ENCODE measurements around the gene CLIC5. TPM values are rescaled to one million over a fixed set of nuclear protein-coding genes. Genes with fewer than 3 reads are reported as not detected.
"Not testable (repeated sequence)": the region's sequence is repeated elsewhere in the genome, so short reads cannot be mapped to it uniquely, and the experiment has no call there.

The CLIC5 gene
- total RNA-seq, 1 donor from 2014 or later = 10.9 TPM

DNA sequence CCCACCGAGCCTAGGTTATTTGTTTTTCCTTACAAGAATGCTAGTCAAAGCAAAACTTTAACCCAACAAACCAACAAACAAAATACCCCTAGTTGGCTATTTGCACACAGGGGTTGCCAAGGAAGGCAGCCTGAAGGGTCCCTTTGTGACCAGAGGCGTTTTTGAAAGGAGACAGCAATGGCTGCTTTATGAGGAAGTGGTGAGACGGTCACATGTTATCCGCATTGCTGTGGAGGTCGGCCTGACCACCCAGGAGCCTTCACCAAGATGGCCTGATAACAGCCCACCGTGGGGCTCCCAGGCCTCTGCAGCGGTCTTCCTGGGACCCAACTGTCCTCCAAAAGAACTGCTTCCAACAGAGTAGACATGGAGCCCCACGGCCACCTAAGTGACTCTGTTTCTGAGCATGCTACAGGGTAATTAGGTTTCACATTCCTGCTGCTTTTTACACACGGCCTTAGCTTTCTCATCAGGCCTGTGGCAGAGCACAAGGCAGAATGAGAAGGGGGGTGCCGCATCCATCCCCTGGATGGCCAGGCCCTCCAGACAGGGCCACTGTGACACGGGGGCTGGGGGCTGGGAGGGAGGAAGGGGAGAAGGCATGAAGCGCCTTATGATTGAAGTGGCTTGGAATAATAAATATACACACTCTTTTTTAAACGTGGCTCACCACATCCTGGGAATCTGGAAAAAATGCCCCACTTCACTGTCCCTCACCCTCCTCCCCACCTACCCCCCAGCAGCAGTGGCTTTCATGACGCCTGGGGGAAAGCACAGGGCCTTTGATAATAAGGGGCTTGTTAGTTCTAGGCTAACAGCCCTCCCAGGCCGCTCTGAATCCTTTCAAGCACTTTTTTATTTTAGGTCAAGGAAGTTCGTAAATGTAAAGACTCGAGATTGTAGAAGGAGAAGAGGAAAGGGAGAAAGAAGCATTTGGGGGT lies 86.0 kb downstream of the CLIC5 start:
- H3K36me3 Mint-ChIP-seq (ENCODE audit: low read depth, unreplicated experiment) = no peaks in the 10 kb centered on the region
- TF ChIP-seq, protein P1, sequence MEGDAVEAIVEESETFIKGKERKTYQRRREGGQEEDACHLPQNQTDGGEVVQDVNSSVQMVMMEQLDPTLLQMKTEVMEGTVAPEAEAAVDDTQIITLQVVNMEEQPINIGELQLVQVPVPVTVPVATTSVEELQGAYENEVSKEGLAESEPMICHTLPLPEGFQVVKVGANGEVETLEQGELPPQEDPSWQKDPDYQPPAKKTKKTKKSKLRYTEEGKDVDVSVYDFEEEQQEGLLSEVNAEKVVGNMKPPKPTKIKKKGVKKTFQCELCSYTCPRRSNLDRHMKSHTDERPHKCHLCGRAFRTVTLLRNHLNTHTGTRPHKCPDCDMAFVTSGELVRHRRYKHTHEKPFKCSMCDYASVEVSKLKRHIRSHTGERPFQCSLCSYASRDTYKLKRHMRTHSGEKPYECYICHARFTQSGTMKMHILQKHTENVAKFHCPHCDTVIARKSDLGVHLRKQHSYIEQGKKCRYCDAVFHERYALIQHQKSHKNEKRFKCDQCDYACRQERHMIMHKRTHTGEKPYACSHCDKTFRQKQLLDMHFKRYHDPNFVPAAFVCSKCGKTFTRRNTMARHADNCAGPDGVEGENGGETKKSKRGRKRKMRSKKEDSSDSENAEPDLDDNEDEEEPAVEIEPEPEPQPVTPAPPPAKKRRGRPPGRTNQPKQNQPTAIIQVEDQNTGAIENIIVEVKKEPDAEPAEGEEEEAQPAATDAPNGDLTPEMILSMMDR (IDR thresholded peaks at IDR 0.05; ENCODE audit: unreplicated experiment) = no peak

DNA sequence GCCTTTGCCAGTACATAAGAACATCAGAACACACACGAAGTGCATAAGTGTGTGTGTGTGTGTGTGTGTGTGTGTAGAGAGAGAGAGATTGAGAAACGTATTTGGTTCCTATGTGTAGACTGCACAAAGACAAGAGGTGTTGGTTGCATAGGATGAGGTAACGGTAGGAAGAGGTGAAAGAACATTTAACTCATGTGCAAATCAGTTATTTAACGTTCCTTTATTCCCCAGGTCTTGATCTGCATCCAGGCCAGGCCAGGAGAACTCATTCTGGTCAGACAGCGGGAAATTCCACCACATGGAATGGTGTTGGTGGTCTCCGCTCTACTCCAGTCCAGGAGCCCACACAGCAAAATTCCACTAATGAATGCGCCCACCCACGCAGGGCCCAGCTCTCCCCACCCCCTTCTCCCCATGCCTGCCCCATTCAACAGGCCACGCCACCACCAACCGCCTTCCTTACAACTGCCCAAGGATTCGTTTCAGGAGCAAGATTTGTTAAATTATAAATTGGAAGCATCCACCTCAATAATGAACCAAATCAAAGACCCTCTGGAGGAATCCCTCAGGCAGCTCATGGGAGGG lies 86.8 kb downstream of the CLIC5 start:
- H3K4me1 Mint-ChIP-seq (ENCODE audit: unreplicated experiment) = peaks cover 18% of the 10 kb centered on the region
- H3K27me3 Mint-ChIP-seq (ENCODE audit: unreplicated experiment) = peaks cover 1% of the 10 kb centered on the region
- H3K36me3 Mint-ChIP-seq (ENCODE audit: low read depth, unreplicated experiment) = no peaks in the 10 kb centered on the region
- no peaks in the 10 kb centered on the region for H3K9me3 Mint-ChIP-seq (ENCODE audit: unreplicated experiment)
- TF ChIP-seq, protein P1 (IDR thresholded peaks at IDR 0.05; ENCODE audit: unreplicated experiment) = no peak
- no peak overlapping the region for H3K4me3 Mint-ChIP-seq (ENCODE audit: unreplicated experiment)
- no peak for DNase-seq (ENCODE audit: low spot score)
- no peak overlapping the region for H3K27ac Mint-ChIP-seq (ENCODE audit: unreplicated experiment)

More for the DNA sequence above, 86.0 kb downstream of the CLIC5 start:
- H3K27ac Mint-ChIP-seq (ENCODE audit: unreplicated experiment) = no peak overlapping the region
- H3K4me3 Mint-ChIP-seq (ENCODE audit: unreplicated experiment) = no peak overlapping the region
- H3K9me3 Mint-ChIP-seq (ENCODE audit: unreplicated experiment) = no peaks in the 10 kb centered on the region
- DNase-seq (ENCODE audit: low spot score) = no peak
- no peaks in the 10 kb centered on the region for H3K27me3 Mint-ChIP-seq (ENCODE audit: unreplicated experiment)
- peaks cover 18% of the 10 kb centered on the region for H3K4me1 Mint-ChIP-seq (ENCODE audit: unreplicated experiment)

DNA sequence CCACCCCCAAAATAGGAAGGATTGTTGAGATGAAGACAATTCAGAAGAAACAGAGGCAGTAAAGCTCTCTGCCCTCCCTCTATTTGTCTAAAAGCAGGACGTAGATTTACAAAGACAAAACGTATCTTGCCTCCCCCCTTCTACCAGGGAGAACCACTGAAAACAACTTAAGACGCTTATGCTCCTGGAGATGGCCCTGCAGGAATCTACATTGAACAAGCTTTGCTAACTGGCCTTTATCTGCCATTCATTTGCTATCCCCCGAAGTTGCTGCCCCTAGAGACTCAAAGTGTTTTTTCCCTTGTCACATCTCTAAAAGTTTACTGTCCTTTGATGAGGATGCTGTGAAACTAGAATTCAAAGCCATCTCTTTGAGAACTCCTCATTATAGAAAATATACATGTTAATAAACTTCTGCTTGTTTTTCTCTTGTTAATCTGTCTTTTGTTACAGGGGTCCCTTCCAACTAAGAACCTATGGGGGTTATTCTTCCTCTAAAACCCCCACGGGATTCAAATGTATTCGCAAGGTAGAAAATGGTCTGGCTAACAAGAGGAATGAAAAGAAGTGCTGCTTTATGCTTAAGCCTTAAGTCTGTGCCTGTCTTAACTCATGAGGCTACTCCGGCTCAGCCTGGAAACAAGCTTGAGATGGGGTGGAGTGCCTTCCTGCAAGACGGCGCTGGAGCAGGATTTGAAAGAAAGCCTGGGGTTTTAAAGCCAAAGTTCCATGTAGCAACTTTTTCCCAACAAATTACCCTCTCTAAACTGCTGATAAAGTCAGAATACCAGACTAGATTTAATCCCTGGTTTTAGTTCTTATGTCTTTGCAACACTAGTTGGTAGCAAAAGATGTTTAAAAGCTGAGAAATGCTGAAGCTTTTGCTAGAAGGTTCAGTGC lies 88.0 kb downstream of the CLIC5 start:
- Mint-ChIP-seq H3K27me3 (ENCODE audit: unreplicated experiment) (peaks cover 1% of the 10 kb centered on the region), H3K36me3 (ENCODE audit: low read depth, unreplicated experiment) (no peaks in the 10 kb centered on the region), H3K4me3 (ENCODE audit: unreplicated experiment) (no peak overlapping the region), H3K4me1 (ENCODE audit: unreplicated experiment) (peaks cover 18% of the 10 kb centered on the region), H3K9me3 (ENCODE audit: unreplicated experiment) (no peaks in the 10 kb centered on the region), H3K27ac (ENCODE audit: unreplicated experiment) (no peak overlapping the region)
- TF ChIP-seq, protein P1 (IDR thresholded peaks at IDR 0.05; ENCODE audit: unreplicated experiment) = no peak
- no peak for DNase-seq (ENCODE audit: low spot score)

DNA sequence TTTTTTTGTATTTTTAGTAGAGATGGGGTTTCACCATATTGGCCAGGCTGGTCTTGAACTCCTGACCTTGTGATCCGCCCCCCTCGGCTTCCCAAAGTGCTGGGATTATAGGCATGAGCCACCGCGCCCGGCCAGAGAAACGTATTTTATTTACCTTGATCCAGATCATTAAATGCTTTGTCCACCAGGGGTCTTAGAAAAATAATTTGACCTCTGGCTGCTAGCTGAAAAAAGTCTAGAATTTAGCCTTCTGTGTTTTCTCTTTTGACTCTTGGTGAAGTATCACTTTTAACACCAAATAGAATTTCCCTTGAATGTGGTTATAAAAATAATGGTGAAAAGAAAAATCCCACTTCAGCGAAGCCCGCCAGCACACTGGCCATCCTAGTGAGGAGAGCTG lies 89.2 kb downstream of the CLIC5 start:
- H3K27me3 Mint-ChIP-seq (ENCODE audit: unreplicated experiment); H3K27ac Mint-ChIP-seq (ENCODE audit: unreplicated experiment); DNase-seq (ENCODE audit: low spot score); H3K4me3 Mint-ChIP-seq (ENCODE audit: unreplicated experiment); H3K36me3 Mint-ChIP-seq (ENCODE audit: low read depth, unreplicated experiment); H3K9me3 Mint-ChIP-seq (ENCODE audit: unreplicated experiment): not testable (repeated sequence)
- TF ChIP-seq, protein P1 (IDR thresholded peaks at IDR 0.05; ENCODE audit: unreplicated experiment) = peak; percentile 78
- peaks cover 24% of the 10 kb centered on the region for H3K4me1 Mint-ChIP-seq (ENCODE audit: unreplicated experiment)

Data from endothelial cell (in vitro differentiated cells).